DMS114 treated with DMSO at 0.1 percent for 48 hours (cell line): ENCODE measurements around the gene TAF1C.
"Not testable (repeated sequence)": the region's sequence is repeated elsewhere in the genome, so short reads cannot be mapped to it uniquely, and the experiment has no call there.

Source experiments
- DNase-seq: peaks from one replicate; lab custom pipeline; 2025; ENCODE audit not compliant: unreplicated experiment; lab: John Stamatoyannopoulos, UW

Gene TAF1C

GRCh38 chr16:84186685-84187437 is at the start of gene TAF1C:
Gene TAF1C, minus strand, starts transcription at chr16:84187057. Its CDS starts 2,069 bp downstream, at chr16:84184988.
- peak; percentile 86 for DNase-seq

DNA sequence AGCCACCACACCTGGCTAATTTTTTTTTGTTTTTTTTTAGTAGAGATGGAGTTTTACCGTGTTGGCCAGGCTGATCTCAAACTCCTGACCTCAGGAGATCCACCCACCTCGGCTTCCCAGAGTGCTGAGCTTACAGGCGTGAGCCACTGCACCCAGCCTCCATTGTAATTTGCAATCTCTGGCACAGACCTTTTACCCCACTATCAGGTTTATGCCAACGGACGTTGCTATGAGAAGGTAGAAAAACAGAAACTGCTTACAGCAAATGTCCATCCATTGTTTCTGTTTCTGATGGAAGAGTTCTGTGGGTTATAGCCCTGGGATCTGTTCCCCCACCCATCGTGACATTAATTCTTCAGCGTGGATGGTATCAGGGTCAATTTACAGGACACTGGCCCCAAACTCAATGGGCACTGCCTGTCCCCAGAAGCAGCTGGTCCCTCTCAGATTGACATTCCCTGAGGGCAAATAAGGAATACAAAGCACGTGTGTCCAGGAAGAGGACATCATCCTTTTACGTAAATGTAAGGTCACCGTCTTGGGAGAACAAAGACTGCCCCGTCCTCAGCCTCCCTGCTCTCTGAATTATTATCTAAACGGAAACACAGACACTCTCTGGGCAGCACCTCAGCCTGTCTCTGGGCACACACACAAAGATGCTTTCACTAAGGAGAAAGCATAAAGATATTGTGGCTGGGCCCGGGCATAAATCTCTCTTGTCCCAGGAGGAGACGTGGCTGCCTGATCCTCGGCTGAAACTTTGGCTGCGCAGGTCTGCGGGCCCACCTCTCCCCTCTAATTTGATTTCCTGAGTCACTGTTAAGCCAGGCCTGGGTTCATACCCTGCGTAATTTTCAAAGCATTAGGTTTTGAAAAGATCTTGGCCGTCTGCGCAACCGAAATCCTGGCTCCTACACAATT is 47.7 kb upstream of the TAF1C start:
- no peak for DNase-seq

GRCh38 chr16:84233748-84234147 is 46.9 kb upstream of the TAF1C start:
- no peak for DNase-seq

- DNase-seq = no peak
These were observed 46.1 kb upstream of the TAF1C start for GRCh38 chr16:84232969-84233368.

DNA sequence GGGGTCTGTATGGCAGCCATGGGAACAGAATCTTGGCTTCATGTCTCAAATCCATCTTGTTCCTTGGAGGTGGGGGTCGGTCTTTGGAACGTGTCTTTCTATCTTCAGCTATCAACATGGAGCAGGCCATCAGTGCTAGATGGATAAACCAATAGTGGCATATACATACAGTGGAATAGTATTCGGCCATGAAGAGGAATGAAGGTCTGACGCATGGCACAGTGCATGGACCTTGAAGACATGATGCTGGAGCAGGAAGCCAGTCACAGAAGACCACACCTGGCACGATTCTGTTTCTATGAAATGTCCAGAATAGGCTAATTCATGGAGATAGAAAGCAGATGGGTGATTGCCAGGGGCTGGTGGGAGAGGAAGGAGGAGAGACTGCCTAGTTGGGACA is 45.2 kb upstream of the TAF1C start:
- no peak for DNase-seq

DNA sequence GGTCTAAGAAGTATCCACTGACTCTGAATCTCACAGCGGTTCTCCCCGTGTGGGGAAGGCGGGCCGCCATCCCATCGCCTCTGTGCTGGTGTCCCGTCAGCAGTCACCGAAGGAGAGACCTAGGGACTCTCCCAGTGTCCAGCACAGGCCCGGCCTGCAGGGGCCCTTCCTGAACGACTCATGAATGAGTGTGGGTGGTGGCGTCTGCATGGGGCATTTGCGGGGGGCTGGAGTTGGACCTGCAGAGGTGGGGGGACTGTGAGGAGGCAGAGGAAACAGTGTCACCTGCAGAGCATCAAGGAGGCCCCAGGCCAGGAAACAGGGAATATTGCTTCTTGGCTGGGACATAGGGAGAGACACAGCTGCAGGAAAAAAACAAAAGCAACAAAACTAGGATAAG is 42.6 kb upstream of the TAF1C start:
- DNase-seq = no peak

- no peak for DNase-seq
These were observed 41.5 kb upstream of the TAF1C start for GRCh38 chr16:84228256-84228838.

- DNase-seq = no peak
These were observed 40.7 kb upstream of the TAF1C start for GRCh38 chr16:84227548-84227947.

GRCh38 chr16:84226026-84226425 is 39.2 kb upstream of the TAF1C start:
- no peak for DNase-seq

DNA sequence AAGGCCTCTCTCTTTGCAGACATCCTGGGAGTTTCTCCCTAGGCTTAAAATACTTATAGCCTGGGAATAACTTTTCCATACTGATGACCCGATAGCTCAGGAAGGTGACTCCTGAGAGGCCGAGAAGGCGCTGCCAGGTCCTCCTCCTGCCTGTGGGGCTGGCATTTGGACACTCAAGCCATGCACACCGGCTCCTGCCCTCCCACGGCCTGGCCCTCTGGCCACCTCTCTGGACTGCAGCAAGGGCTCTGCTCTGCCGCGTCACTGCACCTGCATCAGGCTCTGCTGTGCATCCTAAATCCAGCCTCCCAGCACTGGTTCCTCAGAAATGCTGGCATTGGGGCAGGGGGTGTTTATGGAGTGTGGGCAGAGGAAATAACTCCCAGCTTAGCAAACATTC is 38.7 kb upstream of the TAF1C start:
- no peak for DNase-seq

DNA sequence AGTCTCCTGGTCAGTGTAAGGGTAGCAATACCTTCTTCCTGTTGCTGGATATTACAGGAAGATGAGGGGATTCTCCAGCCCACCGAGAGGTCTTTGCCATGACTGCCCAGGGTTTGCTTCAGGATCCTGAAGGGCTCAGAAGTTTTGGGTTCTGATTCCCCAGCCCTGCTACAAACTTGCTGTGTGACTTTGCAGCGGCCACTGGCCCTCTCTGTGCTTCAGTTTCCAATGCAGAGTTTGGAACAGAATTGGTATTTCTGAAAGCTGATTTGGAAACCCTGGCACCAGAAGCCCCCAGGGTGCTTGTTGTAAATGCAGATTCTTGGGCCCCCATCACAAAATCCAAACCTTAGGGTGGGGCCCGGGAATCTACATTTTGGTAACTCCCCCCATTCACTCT is 38.3 kb upstream of the TAF1C start:
- DNase-seq = no peak

- no peak for DNase-seq
These were observed 37.7 kb upstream of the TAF1C start for GRCh38 chr16:84224554-84224953.

DNA sequence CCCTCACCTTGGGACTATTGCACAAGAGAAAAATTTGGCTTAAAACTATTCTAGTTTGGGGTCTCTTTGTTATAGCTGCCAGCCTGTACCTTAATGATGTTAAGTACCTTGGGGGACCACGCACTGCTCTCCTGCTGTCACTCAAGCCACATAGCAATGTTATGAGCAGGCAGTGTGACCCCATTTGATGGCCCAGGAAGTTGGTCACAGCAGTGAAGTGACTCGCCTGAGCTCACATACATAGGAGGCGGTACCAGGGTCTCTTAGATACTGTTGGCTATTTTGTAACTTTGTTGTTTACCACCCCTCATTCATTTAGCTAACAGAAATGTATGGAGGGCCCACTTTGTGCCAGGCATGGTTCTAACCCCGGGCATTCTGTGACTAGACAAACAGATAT is 36.6 kb upstream of the TAF1C start:
- DNase-seq = no peak

DNA sequence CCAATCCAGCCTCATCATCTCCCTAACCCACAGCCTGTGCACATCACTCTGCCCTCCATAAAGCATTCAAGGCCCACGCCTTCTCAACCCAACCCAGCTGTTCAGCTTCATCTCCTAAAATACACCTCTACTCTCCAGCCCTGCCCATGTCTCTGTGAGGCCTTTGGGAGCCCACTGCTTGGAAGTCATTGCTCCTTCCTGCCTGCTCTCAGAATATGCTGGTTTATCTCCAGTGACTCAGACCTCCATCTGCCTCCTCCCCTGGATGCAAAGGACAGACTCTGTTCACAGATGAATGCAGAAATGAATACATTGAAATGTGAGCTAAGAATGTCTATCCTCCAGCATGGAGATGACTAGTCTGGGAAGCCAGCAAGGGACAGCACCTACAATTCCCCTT is 34.0 kb upstream of the TAF1C start:
- no peak for DNase-seq

DNA sequence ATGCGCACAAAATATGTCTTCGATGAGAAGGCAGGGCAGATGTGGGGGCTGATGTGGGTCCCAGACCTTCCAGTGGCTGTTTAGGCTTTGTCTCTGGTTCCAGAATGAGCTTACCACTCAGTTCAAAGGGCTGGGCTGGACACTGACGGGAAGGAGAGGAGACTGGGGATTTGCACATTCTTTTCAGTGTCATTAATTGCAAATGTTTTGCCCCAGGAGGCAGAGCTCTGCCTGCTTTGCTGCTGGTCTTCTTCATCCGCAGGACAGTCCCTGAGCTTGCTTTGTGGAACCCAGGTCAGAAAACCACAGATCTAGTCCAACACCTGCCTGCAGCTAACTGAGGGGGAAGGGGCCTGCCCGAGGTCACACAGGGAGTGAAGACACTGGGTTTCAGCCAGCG is 32.1 kb upstream of the TAF1C start:
- no peak for DNase-seq

GRCh38 chr16:84218176-84218823 is 31.4 kb upstream of the TAF1C start:
- no peak for DNase-seq

DNA sequence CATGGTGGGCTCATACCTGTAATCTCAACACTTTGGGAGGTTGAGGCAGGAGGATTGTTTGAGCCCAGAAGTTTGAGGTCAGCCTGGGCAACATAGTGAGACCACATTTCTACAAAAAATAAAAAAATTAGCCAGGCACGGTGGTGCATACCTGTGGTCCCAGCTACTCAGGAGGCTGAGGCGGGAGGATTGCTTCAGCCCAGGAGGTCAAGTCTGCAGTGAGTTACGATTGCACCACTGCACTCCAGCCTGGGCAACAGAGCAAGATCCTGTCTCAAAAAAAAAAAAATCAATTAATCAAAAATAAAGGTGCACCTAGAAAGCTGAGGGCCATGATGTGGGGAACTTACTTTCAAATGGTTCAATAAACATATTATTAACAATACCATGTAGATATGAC is 29.3 kb upstream of the TAF1C start:
- not testable (repeated sequence) for DNase-seq

GRCh38 chr16:84215531-84215930 is 28.7 kb upstream of the TAF1C start:
- no peak for DNase-seq

- DNase-seq = no peak
These were observed 27.7 kb upstream of the TAF1C start for GRCh38 chr16:84214451-84215066.

DNA sequence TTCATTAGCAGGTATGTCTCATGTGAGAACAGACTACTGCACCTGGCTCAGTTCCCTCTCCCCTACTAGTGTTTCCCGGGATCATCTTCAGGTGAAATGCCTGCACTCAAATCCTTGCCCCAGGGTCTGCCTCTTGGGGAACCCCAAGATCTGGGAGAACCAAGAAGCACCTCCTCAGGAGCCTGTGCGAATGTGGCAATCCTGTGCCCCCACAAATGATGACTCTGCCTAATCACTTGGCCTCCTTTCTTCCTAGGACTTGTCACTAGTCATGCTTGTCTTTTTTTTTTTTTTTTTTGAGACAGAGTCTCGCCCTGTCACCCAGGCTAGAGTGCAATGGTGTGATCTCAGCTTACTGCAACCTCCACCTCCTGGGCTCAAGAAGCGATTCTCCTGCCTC is 25.8 kb upstream of the TAF1C start:
- DNase-seq = no peak

GRCh38 chr16:84212154-84212553 is 25.3 kb upstream of the TAF1C start:
- DNase-seq = no peak
